Erythroblast (primary cell): ENCODE data around the gene MOB3B.

Source experiments
- DNase-seq, 2 experiments: peaks; one replicate each; lab custom pipeline; 2025; lab: John Stamatoyannopoulos, UW
- GATA1 ChIP-seq: IDR thresholded peaks from 2 replicates; pipeline ENCODE4 v1.6.1; 2011; ENCODE audit warnings: low read depth, mild to moderate bottlenecking, control low read depth, low read length, moderate library complexity
- POLR2A ChIP-seq: IDR thresholded peaks from 2 replicates; pipeline ENCODE4 v1.6.1; 2011; ENCODE audit warnings: mild to moderate bottlenecking, low read length

Gene MOB3B

GRCh38 chr9:27447031-27447683, 82.5 kb downstream of the MOB3B start:
- TF ChIP-seq POLR2A (peak; percentile 8), GATA1 (no peak)
- peak; percentile 53 to 64 for DNase-seq

- DNase-seq = no peak
- TF ChIP-seq POLR2A (no peak), GATA1 (no peak)
Measured at GRCh38 chr9:27445688-27446087, 83.9 kb downstream of the MOB3B start.

GRCh38 chr9:27445057-27445595, 84.5 kb downstream of the MOB3B start:
- no peak for DNase-seq
- TF ChIP-seq GATA1 = no peak
- TF ChIP-seq POLR2A = no peak

- no peak for DNase-seq
- TF ChIP-seq GATA1 (no peak), POLR2A (no peak)
Measured at GRCh38 chr9:27442464-27442863, 87.2 kb downstream of the MOB3B start.

- DNase-seq = no peak
- TF ChIP-seq POLR2A (no peak), GATA1 (no peak)
Measured at GRCh38 chr9:27441741-27442070, 87.9 kb downstream of the MOB3B start.

- DNase-seq = no peak
- TF ChIP-seq POLR2A (no peak), GATA1 (no peak)
Measured at GRCh38 chr9:27440888-27441740, 88.5 kb downstream of the MOB3B start.

- no peak for TF ChIP-seq POLR2A
- TF ChIP-seq GATA1 = no peak
- DNase-seq = peak; percentile 28 to 36
Measured at GRCh38 chr9:27438522-27438921, 91.1 kb downstream of the MOB3B start.

GRCh38 chr9:27437652-27438373, 91.8 kb downstream of the MOB3B start:
- peak; percentile 66 to 82 for DNase-seq
- TF ChIP-seq GATA1 (no peak), POLR2A (peak; percentile 61)

GRCh38 chr9:27436234-27436633, 93.4 kb downstream of the MOB3B start:
- peak in 1 of 2 experiments; percentile 29 for DNase-seq
- no peak for TF ChIP-seq POLR2A
- TF ChIP-seq GATA1 = no peak

- no peak for DNase-seq
- TF ChIP-seq GATA1 (no peak), POLR2A (no peak)
Measured at GRCh38 chr9:27433631-27434325, 95.8 kb downstream of the MOB3B start.

- TF ChIP-seq GATA1 (no peak), POLR2A (no peak)
- peak; percentile 30 to 65 for DNase-seq
Measured at GRCh38 chr9:27432308-27432707, 97.3 kb downstream of the MOB3B start.

GRCh38 chr9:27431543-27432147, 98.0 kb downstream of the MOB3B start:
- DNase-seq = no peak

More at GRCh38 chr9:27431543-27432147, 98.0 kb downstream of the MOB3B start:
- TF ChIP-seq POLR2A (no peak), GATA1 (no peak)
